Measurements from ENCODE around the gene KCNH4. TPM values are rescaled to one million over a fixed set of nuclear protein-coding genes. Genes with fewer than 3 reads are reported as not detected.

The KCNH4 gene
- total RNA-seq, 1 donor from 2014 or later = not detected

Other genes starting within 250 kb of the KCNH4 start
- gene CNP, start 214.3 kb downstream of the KCNH4 start, total RNA-seq = 78.3 to 86.0 TPM (median 79.4 TPM) in 3 replicates
- 51.1 to 61.0 TPM (median 51.2 TPM) in 3 replicates for gene DNAJC7, start 163.7 kb downstream of the KCNH4 start, total RNA-seq
- 54.7 to 57.0 TPM (median 56.9 TPM) in 3 replicates for gene NKIRAS2, start 161.1 kb downstream of the KCNH4 start, total RNA-seq
- gene C17orf113, start 130.5 kb downstream of the KCNH4 start, total RNA-seq = 0.24 to 0.77 TPM (median 0.62 TPM) in 3 replicates
- gene ZNF385C, start 82.7 kb downstream of the KCNH4 start, total RNA-seq = 0.07 to 0.18 TPM in 2 of 3 replicates, not detected in the other
- gene DHX58, start 68.4 kb downstream of the KCNH4 start, total RNA-seq = 0.53 to 0.64 TPM (median 0.55 TPM) in 3 replicates
- gene KAT2A, start 59.8 kb downstream of the KCNH4 start, total RNA-seq = 21.7 to 38.0 TPM (median 22.3 TPM) in 3 replicates
- gene HSPB9, start 58.3 kb downstream of the KCNH4 start, total RNA-seq = not detected in 3 replicates
- gene RAB5C, start 26.2 kb downstream of the KCNH4 start, total RNA-seq = 107 to 118 TPM (median 116 TPM) in 3 replicates
- gene HCRT, start 4.3 kb upstream of the KCNH4 start, total RNA-seq = not detected in 3 replicates
- 3.5 to 8.9 TPM (median 7.8 TPM) in 3 replicates for gene GHDC, start 13.4 kb upstream of the KCNH4 start, total RNA-seq
- 29.5 to 32.8 TPM (median 31.0 TPM) in 3 replicates for gene STAT5B, start 95.2 kb upstream of the KCNH4 start, total RNA-seq
- 12.2 to 17.6 TPM (median 14.3 TPM) in 3 replicates for gene STAT5A, start 107.4 kb upstream of the KCNH4 start, total RNA-seq
- 164 to 203 TPM (median 164 TPM) in 3 replicates for gene STAT3, start 207.3 kb upstream of the KCNH4 start, total RNA-seq
- 501 to 877 TPM (median 874 TPM) in 3 replicates for gene CAVIN1, start 242.1 kb upstream of the KCNH4 start, total RNA-seq